Fibroblast of mammary gland (primary cell): ENCODE results near the gene NME2.
"Not testable (repeated sequence)": the region's sequence is repeated elsewhere in the genome, so short reads cannot be mapped to it uniquely, and the experiment has no call there.

Experiments
- DNase-seq: peaks from one replicate; pipeline ENCODE4 v3.0.0-alpha.2; 2010; ENCODE audit warnings: low read depth
- H3K4me3 ChIP-seq: 2 replicates; pipeline ENCODE4 v1.5.1; 2011; ENCODE audit warnings: low read depth, mild to moderate bottlenecking, low read length, moderate library complexity; ENCODE audit not compliant: control insufficient read depth
- CTCF ChIP-seq: conservative IDR thresholded peaks from 2 replicates; pipeline ENCODE4 v1.5.1; 2011; ENCODE audit warnings: low read depth, low read length, inconsistent platforms; ENCODE audit not compliant: control insufficient read depth, insufficient read depth

Gene NME2

GRCh38 chr17:51121620-51122472, 44.4 kb upstream of the NME2 start:
- no peak for TF ChIP-seq CTCF
- DNase-seq = peak; percentile 96
- peak overlapping the region; percentile 78 for H3K4me3 ChIP-seq

- not testable (repeated sequence) for DNase-seq, H3K4me3 ChIP-seq
Measured at GRCh38 chr17:51122473-51123115, 43.6 kb upstream of the NME2 start.

- H3K4me3 ChIP-seq = no peak overlapping the region
- no peak for DNase-seq
- no peak for TF ChIP-seq CTCF
Measured at GRCh38 chr17:51124640-51125503, 41.3 kb upstream of the NME2 start.

- H3K4me3 ChIP-seq = no peak overlapping the region
- no peak for TF ChIP-seq CTCF
- DNase-seq = no peak
Measured at GRCh38 chr17:51128076-51128475, 38.1 kb upstream of the NME2 start.

GRCh38 chr17:51132964-51133319, 33.3 kb upstream of the NME2 start:
- no peak for DNase-seq
- no peak overlapping the region for H3K4me3 ChIP-seq
- TF ChIP-seq CTCF = no peak

- no peak for TF ChIP-seq CTCF
- H3K4me3 ChIP-seq = no peak overlapping the region
- DNase-seq = no peak
Measured at GRCh38 chr17:51133365-51133764, 32.8 kb upstream of the NME2 start.

- DNase-seq = no peak
- no peak overlapping the region for H3K4me3 ChIP-seq
- TF ChIP-seq CTCF = no peak
Measured at GRCh38 chr17:51135956-51136355, 30.3 kb upstream of the NME2 start.
